GM19238 (cell line): Measurements from ENCODE around the gene MESD.
"Not testable (repeated sequence)": the region's sequence is repeated elsewhere in the genome, so short reads cannot be mapped to it uniquely, and the experiment has no call there.

ENCODE experiments used
- DNase-seq: peaks from one replicate; pipeline ENCODE4 v3.0.0; 2011; ENCODE audit warnings: low spot score; ENCODE audit not compliant: insufficient read length

Gene MESD

DNA sequence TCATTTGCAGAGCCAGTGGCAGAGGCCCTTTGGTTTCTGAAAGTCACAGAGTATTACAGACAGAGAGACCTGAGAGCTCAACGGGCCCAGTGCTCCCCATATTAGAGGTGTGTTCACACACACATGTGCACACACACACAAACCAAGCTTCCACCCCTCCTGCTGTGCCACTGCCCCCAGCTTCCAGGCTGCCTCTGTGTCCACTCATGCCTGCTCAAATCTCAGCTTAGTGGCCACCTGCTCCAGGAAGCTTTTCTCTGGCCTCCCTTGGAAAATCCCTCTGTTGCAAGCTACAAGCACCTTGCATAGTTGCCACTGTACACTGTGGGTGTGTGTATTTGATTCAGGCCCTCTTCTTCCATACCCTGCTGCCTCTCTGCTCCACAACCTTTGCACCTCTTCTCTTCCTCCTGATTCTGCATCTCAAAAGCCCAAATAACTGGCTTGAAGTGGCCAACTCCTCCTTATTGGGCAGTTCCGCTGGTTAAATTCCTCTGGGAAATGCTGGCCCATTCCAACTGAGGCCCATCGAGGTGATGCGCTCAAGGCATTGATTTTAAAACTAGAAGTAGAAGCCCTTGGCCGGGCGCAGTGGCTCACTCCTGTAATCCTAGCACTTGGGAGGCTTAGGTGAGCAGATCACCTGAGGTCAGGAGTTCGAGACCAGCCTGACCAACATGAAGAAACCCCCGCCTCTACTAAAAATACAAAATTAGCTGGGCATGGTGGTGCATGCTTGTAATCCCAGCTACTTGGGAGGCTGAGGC, 23.0 kb downstream of the MESD start:
- no peak for DNase-seq

- DNase-seq: not testable (repeated sequence)
These were observed 24.2 kb downstream of the MESD start for GRCh38 chr15:80965454-80965853.

GRCh38 chr15:80958818-80959495, 30.7 kb downstream of the MESD start:
- no peak for DNase-seq

DNA sequence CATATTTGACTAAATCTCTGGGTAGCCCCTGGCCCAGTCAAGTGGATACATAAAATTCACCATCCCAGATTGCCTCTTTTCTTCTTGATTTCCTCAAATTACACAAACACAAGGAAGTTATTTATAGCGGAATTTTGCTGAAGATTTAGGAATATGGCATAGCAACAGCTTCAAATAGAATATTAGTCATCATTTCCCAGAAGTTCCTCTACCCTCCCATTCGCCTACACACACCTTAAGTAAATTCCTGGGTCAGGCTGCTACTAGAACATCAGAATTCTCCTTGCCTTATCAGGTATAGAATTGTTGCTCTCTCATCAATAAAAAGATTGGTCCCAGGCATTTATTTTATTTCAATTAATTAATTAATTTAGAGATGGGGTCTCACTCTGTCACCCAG, 31.6 kb downstream of the MESD start:
- DNase-seq: no peak

DNA sequence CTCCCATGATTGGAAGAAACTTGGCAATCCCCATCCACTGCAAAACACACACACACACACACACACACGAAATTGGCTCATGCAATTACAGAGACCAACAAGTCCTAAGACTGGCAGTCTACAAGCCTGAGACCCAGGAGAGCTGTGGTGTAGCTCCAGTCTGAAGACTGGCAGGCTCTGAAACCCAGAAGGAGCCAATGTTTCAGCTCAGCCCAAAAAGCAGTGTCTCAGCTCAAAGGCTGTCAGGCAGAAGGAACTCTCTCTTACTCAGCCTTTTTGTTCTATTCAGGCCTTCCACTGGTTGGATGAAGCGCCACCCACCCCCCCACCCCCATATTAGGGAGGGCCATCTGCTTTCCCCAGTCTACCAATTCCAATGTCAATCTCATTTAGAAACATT, 32.1 kb downstream of the MESD start:
- no peak for DNase-seq

GRCh38 chr15:80955571-80956452, 33.8 kb downstream of the MESD start:
- not testable (repeated sequence) for DNase-seq

DNA sequence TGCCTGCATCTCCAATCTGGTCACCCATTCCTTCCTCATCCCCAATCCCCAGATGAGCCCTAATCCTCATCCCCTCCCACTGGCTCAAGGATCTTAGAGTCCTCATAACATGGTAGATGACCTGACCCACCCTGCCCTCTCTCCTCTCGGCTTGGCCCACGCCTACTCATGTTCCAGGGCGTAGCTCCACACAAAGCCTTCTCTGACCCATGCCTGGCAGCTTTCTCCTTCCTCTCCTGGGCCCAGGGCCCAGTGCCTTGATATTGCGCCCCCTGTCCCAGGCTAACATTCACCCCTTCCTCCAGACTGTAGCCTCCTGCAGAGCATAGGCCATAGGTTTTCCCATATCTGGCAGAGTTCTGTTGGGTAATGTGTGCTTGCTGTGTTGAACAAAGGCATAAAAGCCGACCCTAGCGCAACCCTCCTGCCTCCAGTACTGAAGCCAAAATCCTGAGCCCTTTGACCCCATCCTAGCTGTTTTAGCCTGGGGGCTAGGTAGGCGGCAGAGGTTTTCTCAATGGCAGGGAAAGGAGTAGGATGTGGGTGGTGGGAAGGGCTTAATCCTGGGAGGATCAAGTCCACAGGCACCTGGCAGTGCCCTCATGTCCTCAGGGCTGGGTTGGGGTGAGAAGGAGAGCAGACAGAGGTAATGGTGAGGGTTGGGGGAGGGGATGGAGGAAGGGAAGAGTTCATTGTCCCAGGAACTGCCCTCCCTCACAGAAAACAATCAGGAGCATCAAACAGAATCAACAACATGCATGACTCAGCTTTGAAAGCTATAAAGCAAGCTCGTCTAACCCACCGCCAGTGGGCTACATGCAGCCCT, 35.5 kb downstream of the MESD start:
- DNase-seq: no peak

DNA sequence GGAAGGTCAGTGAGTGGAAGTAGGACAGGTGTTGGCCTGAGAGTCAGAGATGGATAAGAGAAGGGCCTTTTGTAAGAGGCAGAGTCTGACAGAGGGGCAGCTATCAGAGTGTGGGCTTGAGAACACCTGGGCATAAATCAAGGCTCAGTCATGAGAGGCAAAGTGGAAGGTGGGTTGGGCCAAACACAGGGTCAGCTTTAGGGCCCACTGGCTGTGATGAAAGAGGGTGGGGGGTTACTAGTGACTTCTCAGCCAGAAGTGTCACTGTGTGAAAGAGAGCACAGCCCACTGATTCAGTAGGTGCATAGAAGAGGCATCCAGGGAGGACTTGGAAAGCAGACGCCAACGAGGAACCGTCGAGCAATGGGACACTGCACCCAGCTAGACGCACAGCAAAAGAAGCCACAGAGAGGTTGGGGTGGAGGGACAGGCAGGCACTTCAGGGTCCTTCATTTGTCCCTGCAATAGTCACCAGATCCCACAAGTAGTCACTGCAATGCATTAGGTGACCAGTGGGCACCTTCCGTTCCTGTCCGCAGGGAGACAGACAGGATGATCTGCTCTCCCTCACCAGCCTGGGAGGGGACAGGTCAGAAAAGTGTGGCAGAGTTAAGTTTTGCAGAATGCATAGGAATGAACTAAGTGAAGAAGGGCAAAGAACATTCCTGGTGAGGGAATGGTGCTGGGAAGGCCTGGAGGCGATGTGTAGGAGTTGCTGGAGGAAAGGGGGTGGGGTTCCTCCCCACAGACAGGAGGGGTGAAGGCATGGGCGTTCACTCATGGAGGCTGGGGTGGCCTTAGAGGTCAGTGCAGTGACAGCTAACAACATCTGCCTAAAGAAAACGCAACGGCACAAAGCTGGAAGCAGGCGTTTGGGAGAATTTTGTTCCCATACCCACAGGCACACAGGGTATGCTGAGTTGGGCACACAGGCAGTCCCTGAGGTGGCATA, 36.3 kb downstream of the MESD start:
- DNase-seq: no peak

DNA sequence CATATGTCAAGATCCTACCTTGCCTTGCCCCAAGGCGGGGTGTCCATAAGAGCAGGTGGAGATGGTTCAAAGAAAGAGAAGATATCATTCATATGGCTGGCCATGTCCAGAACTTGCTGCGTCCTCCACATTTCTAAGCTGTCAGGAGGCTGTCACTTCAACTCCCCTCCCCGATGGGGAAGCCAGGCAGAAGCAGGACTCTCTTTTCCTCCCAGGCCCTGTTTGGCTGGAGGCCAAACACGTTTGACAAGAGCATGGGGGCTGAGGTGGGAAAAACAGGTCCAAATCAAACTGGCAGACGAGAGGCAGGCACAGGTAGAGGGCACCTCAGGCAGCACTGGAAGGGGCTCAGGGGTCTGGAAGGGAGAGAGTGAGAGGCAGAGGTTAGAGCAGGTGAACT, 37.7 kb downstream of the MESD start:
- no peak for DNase-seq

DNA sequence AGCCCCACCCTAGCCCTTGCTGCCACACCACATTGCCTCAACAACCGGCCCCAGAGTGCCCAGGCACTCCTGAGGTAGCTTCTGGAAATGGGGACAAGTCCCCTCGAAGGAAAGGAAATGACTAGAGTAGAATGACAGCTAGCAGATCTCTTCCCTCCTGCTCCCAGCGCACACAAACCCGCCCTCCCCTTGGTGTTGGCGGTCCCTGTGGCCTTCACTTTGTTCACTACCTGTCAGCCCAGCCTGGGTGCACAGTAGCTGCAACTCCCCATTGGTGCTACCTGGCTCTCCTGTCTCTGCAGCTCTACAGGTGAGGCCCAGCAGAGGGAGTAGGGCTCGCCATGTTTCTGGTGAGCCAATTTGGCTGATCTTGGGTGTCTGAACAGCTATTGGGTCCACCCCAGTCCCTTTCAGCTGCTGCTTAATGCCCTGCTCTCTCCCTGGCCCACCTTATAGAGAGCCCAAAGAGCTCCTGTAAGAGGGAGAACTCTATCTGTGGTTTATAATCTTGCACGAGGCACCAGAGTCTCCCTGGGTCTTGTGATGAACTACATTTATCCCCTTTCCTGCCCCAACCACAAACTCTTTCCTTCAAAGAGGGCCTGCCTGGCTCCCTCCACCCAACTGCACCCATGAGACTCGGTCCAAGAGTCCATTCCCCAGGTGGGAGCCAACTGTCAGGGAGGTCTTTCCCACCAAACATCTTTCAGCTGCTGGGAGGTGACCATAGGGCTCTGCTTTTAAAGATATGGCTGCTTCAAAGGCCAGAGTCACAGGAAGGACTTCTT, 39.1 kb downstream of the MESD start:
- DNase-seq: no peak

DNA sequence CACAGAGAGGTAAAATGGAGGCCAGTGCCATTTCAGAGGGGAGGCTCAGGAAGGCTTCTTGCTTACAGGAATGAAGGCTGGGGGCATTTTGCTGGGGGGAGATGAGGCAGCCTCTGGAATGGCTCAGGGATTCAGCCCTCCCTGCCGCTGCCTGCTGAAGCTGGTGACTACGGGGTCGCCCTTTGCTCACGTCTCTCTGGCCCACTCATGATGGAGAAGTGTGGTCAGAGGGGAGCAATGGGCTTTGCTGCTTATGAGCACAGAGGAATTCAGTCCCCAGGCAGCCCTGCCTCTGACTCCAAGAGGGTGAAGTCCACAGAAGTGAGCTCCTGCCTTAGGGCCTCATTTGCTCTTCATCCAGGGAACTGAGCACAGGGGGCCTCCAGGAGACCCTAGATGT, 39.9 kb downstream of the MESD start:
- no peak for DNase-seq

- DNase-seq: no peak
These were observed 40.8 kb downstream of the MESD start for GRCh38 chr15:80948651-80949292.

DNA sequence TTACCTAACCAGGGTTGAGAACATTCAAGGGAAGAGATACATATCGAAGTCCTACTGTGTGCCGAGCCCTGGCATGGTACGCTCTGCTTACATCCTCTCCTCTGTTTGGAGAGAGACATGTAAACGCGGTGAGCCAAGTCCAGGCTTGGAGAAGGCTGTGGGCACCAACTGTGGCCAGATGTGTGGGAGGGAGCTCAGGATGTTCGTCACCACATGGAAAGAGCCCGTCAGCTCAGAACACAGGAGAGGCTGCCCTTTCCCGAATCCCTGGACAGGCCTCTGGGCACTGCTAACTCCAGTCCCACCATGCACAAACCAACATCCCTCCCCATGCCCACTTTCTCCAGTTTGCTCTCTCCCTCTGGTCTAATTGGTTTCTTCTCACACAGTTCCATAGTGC, 43.0 kb downstream of the MESD start:
- no peak for DNase-seq

- DNase-seq: no peak
These were observed 44.0 kb downstream of the MESD start for GRCh38 chr15:80945605-80946004.

DNA sequence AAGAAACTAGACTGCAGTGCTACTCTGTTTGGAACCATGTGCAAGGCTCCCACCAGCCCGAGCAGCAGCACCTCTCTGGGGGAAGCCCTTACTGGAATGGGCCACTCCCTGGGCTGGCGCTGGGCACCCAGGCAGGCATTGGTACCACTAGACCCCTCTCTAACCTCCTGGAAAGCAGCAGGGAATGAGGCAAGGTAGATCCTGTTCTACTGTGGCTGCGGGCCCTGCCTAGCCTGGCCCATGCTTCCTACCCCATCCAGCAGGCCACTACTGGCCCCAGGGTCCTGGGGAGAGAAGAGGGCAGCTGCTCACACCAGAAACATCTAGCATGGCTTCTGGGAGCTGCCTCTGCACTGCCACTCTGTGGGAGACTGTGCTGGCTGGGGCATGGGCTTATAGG, 44.8 kb downstream of the MESD start:
- no peak for DNase-seq

GRCh38 chr15:80942746-80943565, 46.7 kb downstream of the MESD start:
- no peak for DNase-seq

- no peak for DNase-seq
These were observed 47.4 kb downstream of the MESD start for GRCh38 chr15:80942266-80942665.

DNA sequence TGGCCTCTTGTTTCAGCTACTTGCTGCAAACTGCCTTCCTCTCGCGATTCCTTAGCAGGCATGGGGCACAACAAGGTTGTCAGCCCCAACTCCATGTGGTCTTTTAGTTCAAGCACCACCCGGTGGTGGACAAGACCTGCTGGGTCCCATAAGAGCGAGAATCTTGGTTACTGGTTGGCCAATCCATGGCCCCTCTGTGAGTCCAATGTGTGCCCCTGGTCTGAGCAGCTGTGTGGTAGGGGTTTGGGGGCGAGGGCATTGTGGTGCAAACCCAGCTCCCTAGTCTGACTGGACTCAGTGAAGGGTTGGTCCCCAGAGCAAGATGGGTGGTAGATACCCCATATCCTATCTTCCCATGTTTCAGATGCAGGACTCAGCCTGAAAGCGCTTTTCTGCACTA, 48.8 kb downstream of the MESD start:
- no peak for DNase-seq
